ENCODE results near the gene STAG1.
"Not testable (repeated sequence)": the region's sequence is repeated elsewhere in the genome, so short reads cannot be mapped to it uniquely, and the experiment has no call there.

STAG1 gene

DNA sequence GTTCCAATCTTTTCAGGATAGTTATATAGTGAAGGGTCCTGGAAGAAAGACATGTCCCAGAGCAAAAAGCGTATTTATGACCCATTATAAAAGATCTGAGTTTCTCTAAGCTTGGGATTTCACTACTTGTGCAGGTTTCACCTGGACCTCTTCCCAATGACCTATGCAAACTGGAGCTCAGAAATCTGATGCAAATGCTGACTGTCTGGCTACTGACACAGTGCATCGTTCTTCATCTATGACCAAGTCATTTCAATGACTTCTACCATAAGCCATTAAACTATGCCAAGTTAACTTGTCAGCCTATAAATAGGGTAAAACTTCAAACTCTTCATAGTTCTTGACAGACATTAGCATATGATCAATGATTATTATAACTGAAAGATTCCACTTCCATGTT is 11.1 kb downstream of the STAG1 start:
- no peak for DNase-seq

DNA sequence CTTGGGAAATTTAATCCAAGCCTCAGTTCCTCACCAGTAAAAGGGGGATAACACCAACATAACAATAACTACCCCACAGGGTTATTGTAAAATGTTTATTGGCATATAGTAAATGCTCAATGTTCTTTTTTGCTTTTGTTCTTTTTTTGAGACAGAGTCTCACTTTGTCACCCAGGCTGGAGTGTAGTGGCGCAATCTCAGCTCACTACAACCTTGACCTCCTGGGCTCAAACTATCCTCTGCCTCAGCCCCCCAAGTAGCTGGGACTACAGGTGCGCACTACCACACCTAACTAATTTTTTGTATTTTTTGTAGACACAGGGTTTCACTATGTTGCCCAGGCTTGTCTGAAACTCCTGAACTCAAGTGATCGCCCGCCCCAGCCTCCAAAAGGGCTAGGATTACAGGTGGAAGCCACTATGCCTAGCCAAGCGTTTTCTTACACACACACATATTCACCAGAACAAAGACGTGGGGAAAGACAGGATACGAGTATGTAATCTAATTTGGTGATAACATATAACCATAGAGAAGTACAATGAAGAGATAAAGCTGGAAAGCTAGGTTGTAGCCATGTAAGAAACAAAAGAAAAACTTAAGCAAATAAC is 11.7 kb downstream of the STAG1 start:
- no peak for DNase-seq

DNA sequence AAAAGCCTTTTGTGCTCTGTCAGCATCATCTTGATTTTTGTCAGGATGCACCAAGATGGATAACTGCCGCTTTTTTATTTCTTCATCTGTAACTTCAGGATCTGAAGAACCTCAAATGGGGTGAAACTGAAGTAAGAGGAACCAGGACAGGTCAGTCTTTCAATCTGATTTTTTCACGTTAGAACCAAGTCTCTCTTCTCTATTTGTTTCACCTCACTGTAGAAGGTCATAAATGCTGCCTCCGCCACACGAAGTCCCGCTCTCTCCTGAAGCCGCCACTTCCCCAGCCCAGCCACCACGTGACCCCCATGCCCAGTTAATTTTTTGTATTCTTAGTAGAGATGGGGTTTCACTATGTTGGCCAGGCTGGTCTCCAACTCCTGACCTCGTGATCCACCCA is 15.2 kb downstream of the STAG1 start:
- not testable (repeated sequence) for DNase-seq

GRCh38 chr3:136735103-136735502 is 17.1 kb downstream of the STAG1 start:
- no peak for DNase-seq

GRCh38 chr3:136734382-136735070 is 17.7 kb downstream of the STAG1 start:
- no peak for DNase-seq

DNA sequence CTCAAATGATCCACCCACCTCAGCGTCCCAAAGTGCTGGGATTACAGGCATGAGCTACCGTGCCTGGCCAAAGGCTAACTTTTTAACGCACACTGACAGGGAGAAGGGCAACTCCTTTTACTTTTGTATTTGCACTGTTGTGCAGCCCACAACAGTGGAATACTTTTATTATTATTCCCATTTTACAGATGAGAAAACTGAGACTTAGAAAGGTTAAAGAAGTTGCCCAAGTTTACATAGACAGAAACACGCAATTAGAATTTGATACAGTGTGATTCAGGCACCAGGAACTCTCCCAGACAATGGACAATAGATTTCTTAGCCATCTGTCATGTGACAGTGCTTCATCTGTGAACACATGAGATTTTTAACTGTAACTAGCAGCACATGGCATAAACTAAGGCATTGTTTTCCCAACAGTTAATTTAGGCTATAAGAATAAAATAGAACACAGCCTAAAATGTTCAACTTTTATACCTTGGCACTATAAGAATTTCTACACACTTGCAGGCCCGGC is 18.8 kb downstream of the STAG1 start:
- no peak for DNase-seq

DNA sequence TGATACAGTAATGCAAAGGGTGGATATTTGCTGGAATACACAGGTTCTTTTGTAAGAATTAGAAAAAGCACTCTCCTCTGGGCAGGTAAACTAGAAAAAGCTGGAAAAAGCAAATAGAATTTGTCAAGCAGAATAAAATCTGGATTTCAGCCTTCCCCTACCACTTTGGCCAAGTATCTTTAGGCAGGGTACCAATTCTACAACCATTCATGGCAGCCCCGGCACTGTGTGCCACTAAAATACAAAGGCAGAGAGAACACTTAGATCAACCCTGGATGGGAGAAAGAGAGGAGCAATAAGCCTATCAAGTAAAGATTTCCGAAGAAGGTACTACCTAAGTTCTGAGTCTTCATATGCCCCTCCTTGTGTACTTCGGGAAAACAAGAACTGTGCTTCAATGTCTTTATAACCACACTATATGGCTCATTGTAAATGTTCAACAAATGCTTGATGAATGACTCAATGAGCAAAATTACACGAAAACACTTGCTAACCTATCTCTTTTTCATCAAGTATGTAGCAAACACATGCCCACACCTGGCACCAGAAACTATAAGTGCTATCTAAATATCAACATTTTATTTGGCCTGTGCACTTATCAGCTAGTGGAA is 20.8 kb downstream of the STAG1 start:
- DNase-seq = no peak

GRCh38 chr3:136730595-136731273 is 21.4 kb downstream of the STAG1 start:
- DNase-seq = no peak

DNA sequence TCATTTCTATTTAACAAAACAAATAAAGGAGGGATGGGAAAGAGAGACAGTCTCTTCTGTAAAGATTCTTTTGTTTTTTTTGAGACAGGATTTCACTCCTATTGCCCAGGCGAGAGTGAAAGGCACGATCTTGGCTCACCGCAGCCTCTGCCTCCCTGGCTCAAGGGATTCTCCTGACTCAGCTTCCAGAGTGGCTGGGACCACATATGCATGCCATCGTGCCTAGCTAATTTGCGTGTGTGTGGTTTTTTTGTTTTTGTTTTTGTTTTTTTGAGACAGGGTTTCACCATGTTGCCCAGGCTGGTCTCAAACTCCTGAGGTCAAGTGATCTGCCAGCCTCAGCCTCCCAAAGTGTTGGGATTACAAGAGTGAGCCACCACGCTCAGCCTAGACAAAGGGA is 23.3 kb downstream of the STAG1 start:
- DNase-seq = no peak

DNA sequence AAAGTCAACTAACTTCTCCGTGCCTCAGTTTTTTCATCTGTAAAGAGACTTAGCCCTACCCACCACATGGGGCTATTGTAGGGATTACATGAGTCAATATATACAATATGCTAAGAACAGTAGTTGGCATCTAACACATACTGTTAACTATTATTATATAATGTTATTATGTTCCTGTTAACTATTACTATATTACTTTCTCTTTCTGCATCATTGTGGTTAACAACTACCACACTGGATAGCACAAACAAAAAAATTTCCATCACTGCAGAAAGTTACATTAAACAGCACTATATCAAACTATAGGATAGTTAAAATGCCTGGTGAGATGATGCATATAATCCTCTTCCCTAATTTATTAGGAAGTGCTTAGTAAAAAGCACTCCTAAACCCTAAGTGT is 23.7 kb downstream of the STAG1 start:
- no peak for DNase-seq

DNA sequence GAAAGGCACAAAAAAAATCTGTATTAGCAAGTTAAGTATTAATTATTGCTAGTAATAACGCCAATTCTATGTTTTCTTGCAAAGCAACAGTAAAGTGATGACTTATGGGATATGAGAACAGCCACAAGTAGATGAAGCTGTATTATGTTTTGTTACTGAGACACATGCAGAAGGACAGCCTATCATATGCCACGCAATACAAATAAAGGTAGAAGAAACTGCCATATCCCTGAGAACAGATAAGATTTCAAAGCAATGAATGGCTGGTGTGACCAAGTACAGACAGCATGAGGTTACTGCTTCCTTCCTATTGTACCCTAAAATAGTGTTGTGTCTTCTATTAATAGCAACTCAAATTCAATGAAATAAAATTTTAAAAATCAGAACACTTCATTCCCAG is 26.7 kb downstream of the STAG1 start:
- no peak for DNase-seq

- not testable (repeated sequence) for DNase-seq
Observed at GRCh38 chr3:136722916-136723315, 29.3 kb downstream of the STAG1 start.

DNA sequence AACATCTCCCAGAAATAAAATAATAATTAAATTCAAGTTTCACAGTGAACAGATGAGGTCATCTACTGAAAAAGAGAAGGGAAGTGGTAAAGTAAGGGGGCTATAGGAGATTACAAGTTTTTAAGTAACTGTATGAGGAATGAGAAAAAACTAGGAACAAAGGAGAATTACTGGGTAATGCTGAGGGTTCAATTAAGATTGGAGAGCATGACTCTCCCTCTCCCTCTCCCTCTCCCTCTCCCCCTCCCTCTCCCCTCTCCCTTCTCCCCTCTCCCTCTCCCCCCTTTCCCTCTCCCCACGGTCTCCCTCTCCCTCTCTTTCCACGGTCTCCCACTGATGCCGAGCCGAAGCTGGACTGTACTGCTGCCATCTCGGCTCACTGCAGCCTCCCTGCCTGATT is 29.8 kb downstream of the STAG1 start:
- DNase-seq = not testable (repeated sequence)

DNA sequence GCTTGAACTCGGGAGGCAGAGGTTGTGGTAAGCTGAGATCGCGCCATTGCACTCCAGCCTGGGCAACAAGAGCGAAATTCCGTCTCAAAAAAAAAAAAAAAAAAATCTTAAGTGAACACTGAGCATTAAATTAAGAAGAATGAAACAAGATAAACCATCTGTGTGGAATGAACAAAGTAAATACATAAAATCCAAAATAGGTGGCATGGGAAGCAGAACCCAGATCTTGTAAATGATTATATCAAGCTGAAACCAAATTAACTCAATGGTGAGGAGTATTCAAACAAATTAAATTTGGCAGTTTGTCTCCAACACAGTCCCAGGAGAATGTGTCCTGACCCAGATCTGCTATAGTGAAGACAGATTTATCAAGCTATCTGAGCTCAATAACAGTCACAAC is 32.1 kb downstream of the STAG1 start:
- DNase-seq = no peak

GRCh38 chr3:136716629-136717028 is 35.5 kb downstream of the STAG1 start:
- no peak for DNase-seq

GRCh38 chr3:136714020-136714419 is 38.2 kb downstream of the STAG1 start:
- DNase-seq = no peak

DNA sequence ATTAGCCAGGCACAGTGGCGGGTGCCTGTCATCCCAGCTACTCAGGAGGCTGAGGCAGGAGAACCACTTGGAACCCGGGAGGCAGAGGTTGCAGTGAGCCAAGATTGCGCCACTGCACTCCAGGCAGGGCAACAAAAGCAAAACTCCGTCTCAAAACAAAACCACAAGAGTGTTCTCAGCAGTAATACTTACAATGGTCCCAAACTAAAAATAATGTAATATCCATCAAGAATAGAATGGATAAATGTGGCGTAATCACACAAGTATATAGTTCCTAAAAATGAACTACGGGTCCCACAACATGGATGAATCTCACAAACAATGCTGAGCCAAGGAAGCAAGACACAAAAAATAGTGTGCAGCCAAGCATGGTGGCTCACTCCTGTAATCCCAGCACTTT is 39.2 kb downstream of the STAG1 start:
- no peak for DNase-seq

GRCh38 chr3:136711888-136712287 is 40.3 kb downstream of the STAG1 start:
- not testable (repeated sequence) for DNase-seq

DNA sequence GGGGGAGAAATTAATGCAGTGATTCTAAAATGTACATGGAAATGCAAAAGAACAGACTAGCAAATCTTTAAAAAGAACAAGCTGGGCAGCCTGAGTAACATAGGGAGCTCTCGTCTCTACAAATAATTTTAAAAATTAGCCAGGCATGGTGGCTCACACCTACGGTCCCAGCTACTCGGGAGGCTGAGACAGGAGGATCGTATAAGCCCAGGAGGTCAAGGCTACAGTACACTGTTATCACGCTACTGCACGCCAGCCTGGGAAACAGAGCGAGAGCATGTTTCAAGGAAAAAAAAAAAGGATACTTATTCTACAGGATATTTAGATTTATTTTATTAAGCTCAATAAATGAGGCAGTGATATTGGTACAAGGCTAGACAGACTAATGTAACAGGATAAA is 40.9 kb downstream of the STAG1 start:
- DNase-seq = no peak

- not testable (repeated sequence) for DNase-seq
Observed at GRCh38 chr3:136709775-136710174, 42.4 kb downstream of the STAG1 start.

DNA sequence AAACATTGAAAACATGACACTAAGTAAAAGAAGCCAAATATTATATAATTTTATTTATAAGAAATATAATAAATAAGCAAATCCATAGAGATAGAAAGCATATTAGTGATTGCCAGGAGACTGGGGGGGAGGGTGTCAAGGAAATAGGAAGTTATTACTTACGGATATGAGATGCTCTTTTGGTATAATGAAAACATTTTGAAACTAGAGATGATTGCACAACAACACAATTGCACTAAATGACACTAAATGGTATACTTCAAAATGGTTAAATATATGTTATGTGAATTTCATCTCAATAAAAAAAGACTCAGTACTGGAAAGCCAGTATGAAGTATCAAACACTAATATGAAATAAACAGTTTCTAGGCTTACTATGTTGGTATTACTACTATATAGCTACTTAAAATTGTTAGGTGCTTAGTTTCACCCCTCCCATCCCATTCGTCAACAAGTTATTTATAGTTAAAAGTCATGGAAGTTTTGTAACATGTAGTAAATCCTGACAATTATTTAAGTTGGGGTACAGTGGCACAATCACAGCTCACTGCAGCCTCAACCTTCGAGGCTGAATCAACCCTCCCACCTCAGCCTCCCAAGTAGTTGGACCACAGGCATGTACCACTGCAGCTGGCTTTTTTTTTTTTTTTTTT is 43.7 kb downstream of the STAG1 start:
- no peak for DNase-seq

DNA sequence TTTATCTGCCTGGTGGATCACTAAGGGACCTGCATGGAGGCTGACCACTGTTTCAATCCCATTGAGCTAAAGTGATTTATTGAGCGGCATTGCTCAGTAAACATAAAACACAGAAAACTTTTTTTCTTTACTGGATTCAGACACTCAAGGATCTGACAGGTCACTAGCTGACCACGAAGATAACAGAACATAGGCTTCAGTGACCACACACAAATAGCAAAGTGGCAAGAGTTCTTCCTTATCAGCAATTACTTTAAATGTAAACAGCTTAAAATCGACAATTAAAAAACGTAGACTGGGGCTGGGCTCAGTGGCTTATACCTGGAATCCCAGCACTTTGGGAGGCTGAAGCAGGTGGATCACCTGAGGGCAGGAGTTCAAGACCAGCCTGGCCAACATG is 48.7 kb downstream of the STAG1 start:
- no peak for DNase-seq

- DNase-seq = no peak
Observed at GRCh38 chr3:136699271-136699828, 52.8 kb downstream of the STAG1 start.
